Cardiac muscle cell (in vitro differentiated cells and primary cell): ENCODE measurements around the gene COL5A1. TPM values are rescaled to one million over a fixed set of nuclear protein-coding genes. Genes with fewer than 3 reads are reported as not detected.

Experiments used
- DNase-seq, 2 donors: peaks; one replicate each; pipeline versions ENCODE4 v3.0.0 to v3.0.0-alpha.2; 2010 to 2017; ENCODE audit warnings: low read depth in 1 of 2, low spot score in 1 of 2
- H3K27ac ChIP-seq: fragments of 200-600 bp; sonication (generic); 2 replicates; pipeline ENCODE4 v1.5.1; 2016
- H3K27me3 ChIP-seq: fragments of 200-600 bp; sonication (generic); 2 replicates; pipeline ENCODE4 v1.6.0; 2016; ENCODE audit warnings: control low read depth
- H3K36me3 ChIP-seq: fragments of 200-600 bp; sonication (generic); 2 replicates; pipeline ENCODE4 v1.5.1; 2016; ENCODE audit warnings: control low read depth
- H3K4me1 ChIP-seq: fragments of 200-600 bp; sonication (generic); 2 replicates; pipeline ENCODE4 v1.8.1; 2017; ENCODE audit warnings: low read depth, mild to moderate bottlenecking, mixed run types
- H3K4me3 ChIP-seq: fragments of 200-600 bp; sonication (generic); 2 replicates; pipeline ENCODE4 v1.5.1; 2016; ENCODE audit warnings: mild to moderate bottlenecking
- H3K9me3 ChIP-seq: fragments of 200-600 bp; sonication (generic); 2 replicates; pipeline ENCODE4 v1.5.1; 2017; ENCODE audit warnings: low read depth, mild to moderate bottlenecking, control low read depth
- polyA plus RNA-seq: library from polyadenylated mRNA; unstranded; fragments of >200 nt; fragmentation: Nextera tagmentation; extraction: Ambion mirVana; gene quantifications from 2 replicates; pipeline ENCODE4 v1.2.1, GENCODE V29; 2016
- total RNA-seq: library from RNA; depleted of rRNA; stranded (reverse); fragments of >200 nt; gene quantifications from 2 replicates; pipeline ENCODE4 v1.2.3, GENCODE V29; 2016
- TF ChIP-seq, protein P1 (sequence below): IDR thresholded peaks from 2 replicates; pipeline ENCODE4 v1.5.1; 2012; ENCODE audit warnings: low read depth, mild to moderate bottlenecking, low read length

Gene COL5A1
- total and polyA plus RNA-seq, 2 experiments from 2014 or later, result 34.5 to 129 TPM

DNA sequence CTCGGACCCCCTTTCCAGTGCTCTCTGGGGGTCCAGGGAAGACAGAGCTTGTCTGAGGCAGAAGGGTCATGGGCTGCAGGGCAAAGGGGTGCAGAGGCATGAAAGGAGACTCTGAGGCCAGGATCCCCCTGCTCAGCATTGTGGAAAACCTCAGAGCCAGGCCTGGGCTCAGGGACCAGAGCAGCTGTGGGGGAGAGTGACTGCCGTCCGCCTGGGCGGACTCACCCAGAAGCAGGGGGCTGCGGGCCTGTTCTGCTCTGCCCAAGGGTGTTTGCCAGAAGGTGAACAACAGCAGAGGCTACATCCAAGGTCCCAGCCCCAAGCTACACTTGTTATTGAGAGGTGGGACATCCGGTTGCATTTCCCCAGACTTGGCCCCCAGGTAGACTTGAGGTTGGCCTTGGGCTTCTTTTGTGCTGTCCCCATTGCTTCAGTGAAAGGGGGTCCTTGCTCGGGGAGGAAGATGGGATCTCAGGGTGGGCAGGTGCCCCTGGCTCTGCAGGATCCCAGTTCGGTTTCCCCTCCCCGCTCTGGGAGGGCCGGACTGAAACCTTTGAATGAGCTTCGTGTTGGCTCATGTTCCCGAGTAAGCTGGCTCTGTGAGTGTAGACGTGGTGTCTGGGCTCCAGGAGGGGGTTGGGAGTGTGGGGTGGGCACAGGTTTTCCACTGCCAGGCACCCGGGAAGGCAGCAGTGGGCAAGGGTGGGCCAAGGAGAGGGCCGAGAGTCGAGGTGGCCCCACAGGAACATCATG lies 92.1 kb downstream of the COL5A1 start:
- TF ChIP-seq, protein P1, sequence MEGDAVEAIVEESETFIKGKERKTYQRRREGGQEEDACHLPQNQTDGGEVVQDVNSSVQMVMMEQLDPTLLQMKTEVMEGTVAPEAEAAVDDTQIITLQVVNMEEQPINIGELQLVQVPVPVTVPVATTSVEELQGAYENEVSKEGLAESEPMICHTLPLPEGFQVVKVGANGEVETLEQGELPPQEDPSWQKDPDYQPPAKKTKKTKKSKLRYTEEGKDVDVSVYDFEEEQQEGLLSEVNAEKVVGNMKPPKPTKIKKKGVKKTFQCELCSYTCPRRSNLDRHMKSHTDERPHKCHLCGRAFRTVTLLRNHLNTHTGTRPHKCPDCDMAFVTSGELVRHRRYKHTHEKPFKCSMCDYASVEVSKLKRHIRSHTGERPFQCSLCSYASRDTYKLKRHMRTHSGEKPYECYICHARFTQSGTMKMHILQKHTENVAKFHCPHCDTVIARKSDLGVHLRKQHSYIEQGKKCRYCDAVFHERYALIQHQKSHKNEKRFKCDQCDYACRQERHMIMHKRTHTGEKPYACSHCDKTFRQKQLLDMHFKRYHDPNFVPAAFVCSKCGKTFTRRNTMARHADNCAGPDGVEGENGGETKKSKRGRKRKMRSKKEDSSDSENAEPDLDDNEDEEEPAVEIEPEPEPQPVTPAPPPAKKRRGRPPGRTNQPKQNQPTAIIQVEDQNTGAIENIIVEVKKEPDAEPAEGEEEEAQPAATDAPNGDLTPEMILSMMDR, result no peak
- Histone ChIP-seq H3K27me3 (no peaks in the 10 kb centered on the region), H3K4me1 (no peaks in the 10 kb centered on the region), H3K4me3 (no peak overlapping the region), H3K9me3 (no peaks in the 10 kb centered on the region), H3K27ac (no peak overlapping the region), H3K36me3 (no peaks in the 10 kb centered on the region)
- no peak for DNase-seq

DNA sequence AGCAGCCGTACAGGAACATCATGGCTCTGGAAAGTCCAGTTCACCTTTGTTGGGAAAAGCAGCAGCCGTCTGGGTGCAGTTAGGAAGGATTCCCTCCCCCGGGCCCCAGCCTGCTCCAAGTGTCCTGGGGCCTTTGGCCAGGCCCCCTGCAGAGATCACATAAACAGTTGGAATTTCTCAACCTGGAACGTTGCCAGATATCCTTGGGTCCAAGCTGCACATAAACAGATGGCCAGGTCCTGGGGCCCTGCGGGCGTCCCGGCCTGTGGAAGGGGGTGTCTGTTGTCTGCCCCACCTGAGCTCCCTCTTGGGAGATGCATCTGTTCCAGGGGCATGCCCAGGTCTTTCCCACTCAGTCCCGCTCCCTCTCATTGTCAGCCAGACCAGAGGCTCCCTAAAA lies 92.7 kb downstream of the COL5A1 start:
- Histone ChIP-seq H3K4me1 (no peaks in the 10 kb centered on the region), H3K36me3 (no peaks in the 10 kb centered on the region), H3K9me3 (no peaks in the 10 kb centered on the region), H3K4me3 (no peak overlapping the region), H3K27me3 (no peaks in the 10 kb centered on the region), H3K27ac (no peak overlapping the region)
- DNase-seq, result peak; percentile 18 to 89
- TF ChIP-seq, protein P1, result no peak

DNA sequence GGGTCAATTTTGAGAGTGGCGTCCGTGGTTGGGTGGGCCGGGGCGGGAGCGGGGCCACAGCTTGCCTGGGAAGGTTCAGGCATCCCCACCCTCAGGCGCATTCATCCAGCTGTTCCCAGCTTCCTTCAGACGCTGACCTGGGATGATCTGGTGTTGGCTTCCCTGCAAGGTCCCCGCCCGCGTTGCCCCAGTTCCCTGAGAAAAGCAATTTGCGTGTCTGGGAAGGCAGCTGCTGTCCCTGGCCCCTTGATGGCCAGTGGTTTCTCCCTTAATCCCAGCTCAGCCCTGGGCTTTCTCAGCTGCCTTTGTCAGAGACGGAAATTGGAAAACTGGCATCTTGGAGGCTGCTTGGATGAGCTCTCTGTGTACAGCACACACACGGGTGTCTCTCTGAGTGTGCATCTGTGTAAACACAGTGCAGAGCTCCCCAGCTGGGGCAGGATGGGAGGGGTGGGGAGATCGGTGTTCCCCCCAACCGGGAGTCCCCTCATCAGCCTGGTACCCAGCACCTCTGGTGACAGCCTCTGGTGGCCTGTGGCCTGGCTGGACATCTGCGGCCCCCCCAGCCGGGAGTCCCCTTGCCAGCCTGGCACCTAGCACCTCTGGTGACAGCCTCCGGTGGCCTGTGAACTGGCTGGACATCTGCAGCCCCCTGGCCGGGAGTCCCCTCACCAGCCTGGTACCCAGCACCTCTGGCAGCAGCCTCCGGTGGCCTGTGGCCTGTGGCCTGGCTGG lies 94.0 kb downstream of the COL5A1 start:
- no peaks in the 10 kb centered on the region for H3K9me3 ChIP-seq
- DNase-seq, result no peak
- no peaks in the 10 kb centered on the region for H3K36me3 ChIP-seq
- no peak overlapping the region for H3K27ac ChIP-seq
- no peaks in the 10 kb centered on the region for H3K27me3 ChIP-seq
- no peaks in the 10 kb centered on the region for H3K4me1 ChIP-seq
- TF ChIP-seq, protein P1, result no peak
- H3K4me3 ChIP-seq, result no peak overlapping the region

DNA sequence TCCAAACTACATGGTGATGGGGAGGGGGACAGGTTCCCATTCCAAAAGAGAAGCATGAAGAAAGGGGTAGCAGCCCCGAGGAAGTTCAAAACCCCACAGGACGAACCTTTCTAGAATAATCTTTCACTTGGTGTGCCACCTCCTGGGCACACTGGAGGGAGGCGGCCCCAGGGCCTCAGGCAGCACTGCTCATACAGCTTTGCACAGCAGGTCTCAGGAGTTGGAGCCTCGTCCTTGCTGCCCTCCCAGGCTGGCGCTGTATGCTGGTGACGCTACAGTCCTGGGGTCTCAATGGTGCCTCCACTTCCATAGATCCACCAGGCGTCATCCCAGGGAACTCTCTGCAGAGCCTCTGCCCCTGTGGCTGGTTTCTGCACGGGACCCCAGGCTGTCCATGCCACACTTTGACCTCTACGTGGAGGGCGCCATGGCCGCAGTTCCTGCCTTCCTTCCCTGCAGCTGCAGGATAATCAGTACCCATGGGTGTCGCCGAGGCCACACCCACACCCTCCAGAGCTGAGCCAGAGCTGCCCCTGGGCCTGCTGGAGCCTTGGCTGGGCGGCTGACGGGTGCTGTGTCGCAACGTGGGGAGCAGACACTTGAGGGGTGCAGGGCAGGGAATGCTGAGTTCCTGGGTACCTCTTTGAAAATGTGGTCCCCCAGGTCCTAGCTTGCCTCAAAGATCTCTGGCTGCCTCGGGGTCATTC lies 95.3 kb downstream of the COL5A1 start:
- Histone ChIP-seq H3K27me3 (no peaks in the 10 kb centered on the region), H3K4me3 (no peak overlapping the region), H3K36me3 (no peaks in the 10 kb centered on the region), H3K27ac (no peak overlapping the region), H3K4me1 (no peaks in the 10 kb centered on the region), H3K9me3 (no peaks in the 10 kb centered on the region)
- TF ChIP-seq, protein P1, result no peak
- DNase-seq, result no peak

DNA sequence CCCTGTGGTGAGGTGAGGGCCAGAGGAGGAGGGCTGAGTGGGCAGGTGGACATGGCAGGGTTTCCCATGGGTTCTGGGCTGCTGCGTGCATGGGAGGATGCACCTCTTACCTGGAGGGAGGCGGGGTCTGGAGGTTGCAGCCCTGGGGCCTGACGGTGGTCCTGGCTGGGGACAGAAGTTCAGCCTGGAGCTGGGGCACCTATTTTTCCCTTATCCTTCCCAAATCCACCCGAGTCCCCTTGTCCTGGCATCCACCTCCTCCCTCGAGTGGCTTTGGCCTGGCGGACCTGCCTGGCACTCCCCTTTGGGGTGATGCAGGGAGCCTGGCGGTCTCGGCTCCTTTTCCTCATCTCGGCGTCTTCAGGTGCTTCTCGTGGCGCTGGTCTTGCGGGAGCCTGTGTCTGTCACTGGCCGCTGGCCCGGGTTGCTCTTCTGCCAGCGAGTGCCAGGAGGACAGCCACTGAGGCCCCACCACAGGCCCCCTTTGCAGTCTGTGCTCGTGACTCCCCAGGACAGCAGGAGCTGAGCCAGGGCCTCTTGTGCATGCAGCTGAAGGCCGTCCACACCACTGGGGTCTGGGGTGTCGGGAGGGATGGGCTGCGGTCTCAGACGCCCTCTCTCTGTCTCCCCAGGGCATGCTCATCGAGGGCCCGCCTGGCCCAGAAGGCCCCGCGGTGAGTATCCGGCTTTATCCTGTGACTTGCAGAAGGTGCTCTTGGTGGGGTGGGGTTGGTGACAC lies 96.4 kb downstream of the COL5A1 start:
- H3K27me3 ChIP-seq, result no peaks in the 10 kb centered on the region
- TF ChIP-seq, protein P1, result no peak
- H3K4me3 ChIP-seq, result no peak overlapping the region
- no peak for DNase-seq
- H3K27ac ChIP-seq, result no peak overlapping the region
- H3K36me3 ChIP-seq, result no peaks in the 10 kb centered on the region
- no peaks in the 10 kb centered on the region for H3K4me1 ChIP-seq
- no peaks in the 10 kb centered on the region for H3K9me3 ChIP-seq
